Kasumi-1 (cell line): ENCODE data around the gene DNLZ.
"Not testable (repeated sequence)": the region's sequence is repeated elsewhere in the genome, so short reads cannot be mapped to it uniquely, and the experiment has no call there.

ENCODE experiments used
- DNase-seq, 2 experiments: peaks; one replicate each; lab custom pipeline; 2025; lab: John Stamatoyannopoulos, UW

DNLZ gene

GRCh38 chr9:136363106-136363948 lies at the start of gene DNLZ:
DNLZ (minus strand) TSS chr9:136363744; CDS start chr9:136363714, 30 bp downstream.
- DNase-seq, result peak; percentile 71 to 90

- no peak for DNase-seq
Measured at GRCh38 chr9:136412962-136413361, 49.4 kb upstream of the DNLZ start.

- DNase-seq, result no peak
Measured at GRCh38 chr9:136411378-136411777, 47.8 kb upstream of the DNLZ start.

- DNase-seq, result peak; percentile 77 to 86
Measured at GRCh38 chr9:136410500-136411287, 47.1 kb upstream of the DNLZ start, which contains the start of the genes ENTR1 and PMPCA. ENTR1 (minus strand) TSS chr9:136410614; CDS start chr9:136410397, 217 bp downstream. PMPCA (plus strand) TSS chr9:136410658; CDS start chr9:136410669, 11 bp downstream.

- peak; percentile 19 to 22 for DNase-seq
Measured at GRCh38 chr9:136409557-136410455, 46.3 kb upstream of the DNLZ start.

GRCh38 chr9:136407911-136408310 lies 44.4 kb upstream of the DNLZ start:
- DNase-seq, result no peak

GRCh38 chr9:136407061-136407460 lies 43.5 kb upstream of the DNLZ start:
- DNase-seq, result not testable (repeated sequence)

- not testable (repeated sequence) for DNase-seq
Measured at GRCh38 chr9:136405904-136406303, 42.4 kb upstream of the DNLZ start.

- DNase-seq, result no peak
Measured at GRCh38 chr9:136405481-136405880, 41.9 kb upstream of the DNLZ start.

- no peak for DNase-seq
Measured at GRCh38 chr9:136404801-136405136, 41.2 kb upstream of the DNLZ start.

- DNase-seq, result no peak
Measured at GRCh38 chr9:136403915-136404800, 40.6 kb upstream of the DNLZ start.

GRCh38 chr9:136403538-136403914 lies 40.0 kb upstream of the DNLZ start:
- no peak for DNase-seq

- DNase-seq, result no peak
Measured at GRCh38 chr9:136402067-136402466, 38.5 kb upstream of the DNLZ start.

- DNase-seq, result no peak
Measured at GRCh38 chr9:136401173-136401922, 37.8 kb upstream of the DNLZ start.

GRCh38 chr9:136400038-136400834 lies 36.7 kb upstream of the DNLZ start, which contains the start of gene SNAPC4:
SNAPC4 (minus strand) TSS chr9:136400170; CDS start chr9:136398428, 1,742 bp downstream.
- peak; percentile 66 to 85 for DNase-seq

GRCh38 chr9:136399176-136400037 lies 35.9 kb upstream of the DNLZ start:
- DNase-seq, result peak in 1 of 2 experiments; percentile 4

- DNase-seq, result no peak
Measured at GRCh38 chr9:136398286-136398685, 34.7 kb upstream of the DNLZ start.

- no peak for DNase-seq
Measured at GRCh38 chr9:136397643-136398042, 34.1 kb upstream of the DNLZ start.
